ENCODE results near the gene UACA. TPM values are rescaled to one million over a fixed set of nuclear protein-coding genes. Genes with fewer than 3 reads are reported as not detected.

The UACA gene
- total and polyA plus RNA-seq, 2 experiments from 2014 or later, result 21.5 to 35.8 TPM

DNA sequence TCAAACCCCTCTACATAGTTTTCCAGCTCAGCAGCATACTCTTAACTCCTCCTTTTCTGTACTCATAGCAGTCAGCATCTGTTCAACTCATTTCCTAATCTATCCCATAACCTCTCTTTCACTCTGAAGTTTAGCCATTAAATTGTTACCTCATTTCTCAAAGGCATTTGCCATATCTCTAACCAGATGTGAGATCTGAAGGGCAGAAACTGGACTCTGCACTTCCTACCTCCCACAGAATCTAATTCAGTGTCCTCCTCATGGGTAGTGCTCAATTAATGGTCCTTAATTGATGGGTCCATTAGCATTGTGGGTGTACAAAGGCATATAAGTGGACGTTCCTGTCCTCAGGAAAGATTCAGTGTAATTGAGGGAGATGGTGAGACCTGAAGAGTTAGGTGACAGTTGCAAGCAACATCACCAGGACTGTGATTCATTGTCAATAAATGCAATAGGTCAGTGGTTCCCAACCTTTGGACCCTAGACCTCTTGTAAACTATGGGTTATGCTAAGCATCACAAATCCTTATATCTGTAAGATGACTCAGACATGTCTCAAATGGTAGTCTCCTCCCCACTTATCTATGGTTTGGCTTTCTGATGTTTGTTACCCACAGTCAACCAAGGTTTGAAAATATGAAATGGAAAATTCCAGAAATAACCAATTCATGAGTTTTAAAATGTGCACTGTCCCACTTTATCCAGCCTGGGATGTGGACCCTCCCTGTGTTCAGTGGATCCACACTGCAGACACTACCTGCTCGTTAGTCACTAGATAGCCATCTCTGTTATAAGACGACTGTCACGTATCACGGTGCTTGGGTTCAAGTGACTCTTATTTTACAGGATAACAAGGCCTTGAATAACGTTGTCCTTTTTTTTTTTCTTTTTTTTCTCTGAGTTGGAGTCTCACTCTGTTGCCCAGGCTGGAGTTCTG lies 25.0 kb upstream of the UACA start:
- H3K4me1 ChIP-seq (ENCODE audit: insufficient read depth), result no peaks in the 10 kb centered on the region
- no peaks in the 10 kb centered on the region for H4K20me1 ChIP-seq (replicated peaks; ENCODE audit: insufficient read depth)
- Mint-ChIP-seq H3K9me3 (no peaks in the 10 kb centered on the region), H3K4me1 (peaks cover 4% of the 10 kb centered on the region; the same call in 1 of the 3 replicates), H3K36me3 (ENCODE audit: low read depth) (no peaks in the 10 kb centered on the region), H3K4me3 (no peak overlapping the region), H3K27me3 (ENCODE audit: insufficient read depth, low read depth, poor library complexity) (no peaks in the 10 kb centered on the region), H3K27ac (no peak overlapping the region)
- H2AFZ ChIP-seq, result no peak overlapping the region
- no peaks in the 10 kb centered on the region for H3F3A ChIP-seq (replicated peaks; ENCODE audit: low read depth)
- no peak overlapping the region for H3K27ac ChIP-seq (ENCODE audit: low read depth)
- H3K4me3 ChIP-seq, result no peak overlapping the region
- H3K79me2 ChIP-seq (replicated peaks; ENCODE audit: insufficient read depth), result no peaks in the 10 kb centered on the region
- H3K27me3 ChIP-seq (ENCODE audit: insufficient read depth), result no peaks in the 10 kb centered on the region
- H3K9me2 ChIP-seq (ENCODE audit: insufficient read depth), result no peaks in the 10 kb centered on the region
- no peak for TF ChIP-seq STAT1 (IDR thresholded peaks at IDR 0.05; ENCODE audit: unreplicated experiment)
- no peak for TF ChIP-seq CREB1 (CRISPR knock-in tag; IDR thresholded peaks at IDR 0.05; ENCODE audit: low read depth)
- TF ChIP-seq, protein P1, sequence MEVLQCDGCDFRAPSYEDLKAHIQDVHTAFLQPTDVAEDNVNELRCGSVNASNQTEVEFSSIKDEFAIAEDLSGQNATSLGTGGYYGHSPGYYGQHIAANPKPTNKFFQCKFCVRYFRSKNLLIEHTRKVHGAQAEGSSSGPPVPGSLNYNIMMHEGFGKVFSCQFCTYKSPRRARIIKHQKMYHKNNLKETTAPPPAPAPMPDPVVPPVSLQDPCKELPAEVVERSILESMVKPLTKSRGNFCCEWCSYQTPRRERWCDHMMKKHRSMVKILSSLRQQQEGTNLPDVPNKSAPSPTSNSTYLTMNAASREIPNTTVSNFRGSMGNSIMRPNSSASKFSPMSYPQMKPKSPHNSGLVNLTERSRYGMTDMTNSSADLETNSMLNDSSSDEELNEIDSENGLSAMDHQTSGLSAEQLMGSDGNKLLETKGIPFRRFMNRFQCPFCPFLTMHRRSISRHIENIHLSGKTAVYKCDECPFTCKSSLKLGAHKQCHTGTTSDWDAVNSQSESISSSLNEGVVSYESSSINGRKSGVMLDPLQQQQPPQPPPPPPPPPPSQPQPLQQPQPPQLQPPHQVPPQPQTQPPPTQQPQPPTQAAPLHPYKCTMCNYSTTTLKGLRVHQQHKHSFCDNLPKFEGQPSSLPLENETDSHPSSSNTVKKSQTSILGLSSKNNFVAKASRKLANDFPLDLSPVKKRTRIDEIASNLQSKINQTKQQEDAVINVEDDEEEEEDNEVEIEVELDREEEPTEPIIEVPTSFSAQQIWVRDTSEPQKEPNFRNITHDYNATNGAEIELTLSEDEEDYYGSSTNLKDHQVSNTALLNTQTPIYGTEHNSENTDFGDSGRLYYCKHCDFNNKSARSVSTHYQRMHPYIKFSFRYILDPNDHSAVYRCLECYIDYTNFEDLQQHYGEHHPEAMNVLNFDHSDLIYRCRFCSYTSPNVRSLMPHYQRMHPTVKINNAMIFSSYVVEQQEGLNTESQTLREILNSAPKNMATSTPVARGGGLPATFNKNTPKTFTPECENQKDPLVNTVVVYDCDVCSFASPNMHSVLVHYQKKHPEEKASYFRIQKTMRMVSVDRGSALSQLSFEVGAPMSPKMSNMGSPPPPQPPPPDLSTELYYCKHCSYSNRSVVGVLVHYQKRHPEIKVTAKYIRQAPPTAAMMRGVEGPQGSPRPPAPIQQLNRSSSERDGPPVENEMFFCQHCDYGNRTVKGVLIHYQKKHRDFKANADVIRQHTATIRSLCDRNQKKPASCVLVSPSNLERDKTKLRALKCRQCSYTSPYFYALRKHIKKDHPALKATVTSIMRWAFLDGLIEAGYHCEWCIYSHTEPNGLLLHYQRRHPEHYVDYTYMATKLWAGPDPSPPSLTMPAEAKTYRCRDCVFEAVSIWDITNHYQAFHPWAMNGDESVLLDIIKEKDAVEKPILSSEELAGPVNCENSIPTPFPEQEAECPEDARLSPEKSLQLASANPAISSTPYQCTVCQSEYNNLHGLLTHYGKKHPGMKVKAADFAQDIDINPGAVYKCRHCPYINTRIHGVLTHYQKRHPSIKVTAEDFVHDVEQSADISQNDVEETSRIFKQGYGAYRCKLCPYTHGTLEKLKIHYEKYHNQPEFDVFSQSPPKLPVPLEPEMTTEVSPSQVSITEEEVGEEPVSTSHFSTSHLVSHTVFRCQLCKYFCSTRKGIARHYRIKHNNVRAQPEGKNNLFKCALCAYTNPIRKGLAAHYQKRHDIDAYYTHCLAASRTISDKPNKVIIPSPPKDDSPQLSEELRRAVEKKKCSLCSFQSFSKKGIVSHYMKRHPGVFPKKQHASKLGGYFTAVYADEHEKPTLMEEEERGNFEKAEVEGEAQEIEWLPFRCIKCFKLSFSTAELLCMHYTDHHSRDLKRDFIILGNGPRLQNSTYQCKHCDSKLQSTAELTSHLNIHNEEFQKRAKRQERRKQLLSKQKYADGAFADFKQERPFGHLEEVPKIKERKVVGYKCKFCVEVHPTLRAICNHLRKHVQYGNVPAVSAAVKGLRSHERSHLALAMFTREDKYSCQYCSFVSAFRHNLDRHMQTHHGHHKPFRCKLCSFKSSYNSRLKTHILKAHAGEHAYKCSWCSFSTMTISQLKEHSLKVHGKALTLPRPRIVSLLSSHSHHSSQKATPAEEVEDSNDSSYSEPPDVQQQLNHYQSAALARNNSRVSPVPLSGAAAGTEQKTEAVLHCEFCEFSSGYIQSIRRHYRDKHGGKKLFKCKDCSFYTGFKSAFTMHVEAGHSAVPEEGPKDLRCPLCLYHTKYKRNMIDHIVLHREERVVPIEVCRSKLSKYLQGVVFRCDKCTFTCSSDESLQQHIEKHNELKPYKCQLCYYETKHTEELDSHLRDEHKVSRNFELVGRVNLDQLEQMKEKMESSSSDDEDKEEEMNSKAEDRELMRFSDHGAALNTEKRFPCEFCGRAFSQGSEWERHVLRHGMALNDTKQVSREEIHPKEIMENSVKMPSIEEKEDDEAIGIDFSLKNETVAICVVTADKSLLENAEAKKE (CRISPR knock-in tag; IDR thresholded peaks at IDR 0.05), result no peak
- TF ChIP-seq JUNB (IDR thresholded peaks at IDR 0.05; ENCODE audit: unreplicated experiment), result no peak
- TF ChIP-seq POLR2AphosphoS5 (IDR thresholded peaks at IDR 0.05; ENCODE audit: low read depth), result no peak
- TF ChIP-seq NANOG (IDR thresholded peaks at IDR 0.05; ENCODE audit: borderline replicate concordance), result no peak
- TF ChIP-seq, protein P2, sequence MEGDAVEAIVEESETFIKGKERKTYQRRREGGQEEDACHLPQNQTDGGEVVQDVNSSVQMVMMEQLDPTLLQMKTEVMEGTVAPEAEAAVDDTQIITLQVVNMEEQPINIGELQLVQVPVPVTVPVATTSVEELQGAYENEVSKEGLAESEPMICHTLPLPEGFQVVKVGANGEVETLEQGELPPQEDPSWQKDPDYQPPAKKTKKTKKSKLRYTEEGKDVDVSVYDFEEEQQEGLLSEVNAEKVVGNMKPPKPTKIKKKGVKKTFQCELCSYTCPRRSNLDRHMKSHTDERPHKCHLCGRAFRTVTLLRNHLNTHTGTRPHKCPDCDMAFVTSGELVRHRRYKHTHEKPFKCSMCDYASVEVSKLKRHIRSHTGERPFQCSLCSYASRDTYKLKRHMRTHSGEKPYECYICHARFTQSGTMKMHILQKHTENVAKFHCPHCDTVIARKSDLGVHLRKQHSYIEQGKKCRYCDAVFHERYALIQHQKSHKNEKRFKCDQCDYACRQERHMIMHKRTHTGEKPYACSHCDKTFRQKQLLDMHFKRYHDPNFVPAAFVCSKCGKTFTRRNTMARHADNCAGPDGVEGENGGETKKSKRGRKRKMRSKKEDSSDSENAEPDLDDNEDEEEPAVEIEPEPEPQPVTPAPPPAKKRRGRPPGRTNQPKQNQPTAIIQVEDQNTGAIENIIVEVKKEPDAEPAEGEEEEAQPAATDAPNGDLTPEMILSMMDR (conservative IDR thresholded peaks at IDR 0.05; ENCODE audit: low read depth in 2 of 2), result no peak
- TF ChIP-seq EZH2 (IDR thresholded peaks at IDR 0.05; ENCODE audit: low read depth, unreplicated experiment), result no peak
- no peak for TF ChIP-seq ZNF331 (CRISPR knock-in tag; IDR thresholded peaks at IDR 0.05; ENCODE audit: low read depth)
- TF ChIP-seq ZNF114 (CRISPR knock-in tag; IDR thresholded peaks at IDR 0.05), result no peak
- TF ChIP-seq, protein P3, sequence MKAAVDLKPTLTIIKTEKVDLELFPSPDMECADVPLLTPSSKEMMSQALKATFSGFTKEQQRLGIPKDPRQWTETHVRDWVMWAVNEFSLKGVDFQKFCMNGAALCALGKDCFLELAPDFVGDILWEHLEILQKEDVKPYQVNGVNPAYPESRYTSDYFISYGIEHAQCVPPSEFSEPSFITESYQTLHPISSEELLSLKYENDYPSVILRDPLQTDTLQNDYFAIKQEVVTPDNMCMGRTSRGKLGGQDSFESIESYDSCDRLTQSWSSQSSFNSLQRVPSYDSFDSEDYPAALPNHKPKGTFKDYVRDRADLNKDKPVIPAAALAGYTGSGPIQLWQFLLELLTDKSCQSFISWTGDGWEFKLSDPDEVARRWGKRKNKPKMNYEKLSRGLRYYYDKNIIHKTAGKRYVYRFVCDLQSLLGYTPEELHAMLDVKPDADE (IDR thresholded peaks at IDR 0.05), result no peak
- TF ChIP-seq, protein P4, sequence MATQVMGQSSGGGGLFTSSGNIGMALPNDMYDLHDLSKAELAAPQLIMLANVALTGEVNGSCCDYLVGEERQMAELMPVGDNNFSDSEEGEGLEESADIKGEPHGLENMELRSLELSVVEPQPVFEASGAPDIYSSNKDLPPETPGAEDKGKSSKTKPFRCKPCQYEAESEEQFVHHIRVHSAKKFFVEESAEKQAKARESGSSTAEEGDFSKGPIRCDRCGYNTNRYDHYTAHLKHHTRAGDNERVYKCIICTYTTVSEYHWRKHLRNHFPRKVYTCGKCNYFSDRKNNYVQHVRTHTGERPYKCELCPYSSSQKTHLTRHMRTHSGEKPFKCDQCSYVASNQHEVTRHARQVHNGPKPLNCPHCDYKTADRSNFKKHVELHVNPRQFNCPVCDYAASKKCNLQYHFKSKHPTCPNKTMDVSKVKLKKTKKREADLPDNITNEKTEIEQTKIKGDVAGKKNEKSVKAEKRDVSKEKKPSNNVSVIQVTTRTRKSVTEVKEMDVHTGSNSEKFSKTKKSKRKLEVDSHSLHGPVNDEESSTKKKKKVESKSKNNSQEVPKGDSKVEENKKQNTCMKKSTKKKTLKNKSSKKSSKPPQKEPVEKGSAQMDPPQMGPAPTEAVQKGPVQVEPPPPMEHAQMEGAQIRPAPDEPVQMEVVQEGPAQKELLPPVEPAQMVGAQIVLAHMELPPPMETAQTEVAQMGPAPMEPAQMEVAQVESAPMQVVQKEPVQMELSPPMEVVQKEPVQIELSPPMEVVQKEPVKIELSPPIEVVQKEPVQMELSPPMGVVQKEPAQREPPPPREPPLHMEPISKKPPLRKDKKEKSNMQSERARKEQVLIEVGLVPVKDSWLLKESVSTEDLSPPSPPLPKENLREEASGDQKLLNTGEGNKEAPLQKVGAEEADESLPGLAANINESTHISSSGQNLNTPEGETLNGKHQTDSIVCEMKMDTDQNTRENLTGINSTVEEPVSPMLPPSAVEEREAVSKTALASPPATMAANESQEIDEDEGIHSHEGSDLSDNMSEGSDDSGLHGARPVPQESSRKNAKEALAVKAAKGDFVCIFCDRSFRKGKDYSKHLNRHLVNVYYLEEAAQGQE (IDR thresholded peaks at IDR 0.05; ENCODE audit: unreplicated experiment), result no peak
- TF ChIP-seq EZH2phosphoT487 (IDR thresholded peaks at IDR 0.05; ENCODE audit: unreplicated experiment), result no peak
- no peak overlapping the region for H3K4me2 ChIP-seq
- no peak for ATAC-seq
- no peak for DNase-seq (ENCODE audit: low spot score)
- no peaks in the 10 kb centered on the region for H3K36me3 ChIP-seq (ENCODE audit: insufficient read depth)

All from GM23338 (cell line).